K562 (cell line): ENCODE data around the gene ZEB2. TPM values are rescaled to one million over a fixed set of nuclear protein-coding genes. Genes with fewer than 3 reads are reported as not detected.

Source experiments
- ATAC-seq: fragments of 200-7000 bp; cut with Tn5 transposase; 3 replicates; pipeline ENCODE4 v1.9.1; 2020; ENCODE audit warnings: moderate library complexity
- BruUV-seq: library from RNA; stranded (reverse); fragments of 400-500 nt; replicated peaks from 2 replicates; lab custom pipeline; 2021; lab: Mats Ljungman, UMichigan
- CTCF ChIA-PET: fragments of 300-600 bp; formaldehyde crosslinking; extraction: SDS; loops from one replicate; lab custom pipeline; 2021; ENCODE audit warnings: low intra/inter-chr PET ratio; lab: Yijun Ruan, JAX
- POLR2A ChIA-PET: fragments of 300-600, 350-650 bp; sonication (Branson Sonifier 250); formaldehyde crosslinking; extraction: SDS; loops from one replicate; lab custom pipeline; 2021; ENCODE audit warnings: antibody characterized with exemption, inconsistent platforms; lab: Yijun Ruan, JAX
- DNase-seq, 4 experiments: peaks; one replicate each; pipeline versions ENCODE4 v3.0.0 to v3.0.0-alpha.2; 2011 to 2018; ENCODE audit warnings: low spot score in 3 of 4, mixed read lengths in 3 of 4; ENCODE audit errors: extremely low read depth in 1 of 4
- FAIRE-seq: peaks from 2 replicates; lab custom pipeline; 2011; peaks lifted over from hg19 to GRCh38; lab: Jason Lieb, UNC
- H2AFZ ChIP-seq: 2 replicates; pipeline ENCODE4 v1.6.0; 2011; ENCODE audit warnings: low read depth, low read length, control low read depth, inconsistent platforms
- H3K27ac ChIP-seq: fragments of 200-600 bp; 3 replicates; pipeline ENCODE4 v1.8.0; 2011; ENCODE audit warnings: low read depth, mild to moderate bottlenecking, control low read depth, inconsistent platforms, low read length, moderate library complexity, mixed read lengths; ENCODE audit errors: extremely low read depth
- H3K27me3 ChIP-seq, 2 experiments: fragments of 300-600 bp in 1 of 2; 2 replicates in 1 of 2; 3 replicates in 1 of 2; pipeline versions ENCODE4 v1.6.0 to v1.8.0; 2011; ENCODE audit warnings: inconsistent platforms in 2 of 2, low read length in 2 of 2, mild to moderate bottlenecking in 1 of 2, mixed read lengths in 1 of 2, moderate library complexity in 1 of 2; ENCODE audit not compliant: control insufficient read depth in 2 of 2, insufficient read depth in 2 of 2
- H3K36me3 ChIP-seq: fragments of 300-600 bp; 3 replicates; pipeline ENCODE4 v1.8.0; 2011; ENCODE audit warnings: mild to moderate bottlenecking, low read length, inconsistent platforms; ENCODE audit not compliant: control insufficient read depth, insufficient read depth
- H3K4me1 ChIP-seq, 2 experiments: fragments of 200-600 bp in 1 of 2; replicated peaks in 1 of 2; 2 replicates in 1 of 2; 3 replicates in 1 of 2; pipeline versions ENCODE4 v1.5.1 to v1.8.0; 2011; ENCODE audit warnings: inconsistent platforms in 2 of 2, low read length in 2 of 2, mild to moderate bottlenecking in 1 of 2, mixed read lengths in 1 of 2, moderate library complexity in 1 of 2; ENCODE audit not compliant: control insufficient read depth in 2 of 2, insufficient read depth in 2 of 2
- H3K4me2 ChIP-seq: 2 replicates; pipeline ENCODE4 v1.6.1; 2011; ENCODE audit warnings: low read length, control low read depth, inconsistent platforms, mixed read lengths; ENCODE audit not compliant: insufficient read depth
- H3K4me3 ChIP-seq: fragments of 200-600 bp; sonication (generic), shearing (Covaris generic); 2 replicates; pipeline ENCODE4 v1.5.1; 2016; ENCODE audit warnings: control low read depth, inconsistent platforms
- H3K79me2 ChIP-seq: fragments of 200-600 bp; 3 replicates; pipeline ENCODE4 v1.8.0; 2011; ENCODE audit warnings: low read length, inconsistent platforms; ENCODE audit not compliant: control insufficient read depth, insufficient read depth
- H3K9ac ChIP-seq, 2 experiments: 2 replicates each; pipeline versions ENCODE4 v1.6.0 to v1.6.1; 2011; ENCODE audit warnings: low read depth in 2 of 2, low read length in 2 of 2, control low read depth in 1 of 2, inconsistent platforms in 1 of 2, mild to moderate bottlenecking in 1 of 2, mixed read lengths in 1 of 2; ENCODE audit not compliant: insufficient read depth in 1 of 2
- H3K9me1 ChIP-seq: one replicate; pipeline ENCODE4 v1.6.0; 2011; ENCODE audit warnings: inconsistent platforms, mild to moderate bottlenecking, low read length, moderate library complexity; ENCODE audit not compliant: control insufficient read depth, insufficient read depth
- H3K9me3 ChIP-seq: replicated peaks from 2 replicates; pipeline ENCODE4 v1.5.1; 2011; ENCODE audit warnings: low read depth, low read length, inconsistent platforms; ENCODE audit not compliant: control insufficient read depth, insufficient read depth
- H4K20me1 ChIP-seq: replicated peaks from 2 replicates; pipeline ENCODE4 v1.6.1; 2011; ENCODE audit warnings: low read length, inconsistent platforms, mixed read lengths; ENCODE audit not compliant: control insufficient read depth, insufficient read depth
- HDAC2 ChIP-seq: fragments of 450-650 bp; IDR thresholded peaks from 2 replicates; pipeline ENCODE4 v1.6.1; 2016; ENCODE audit warnings: mild to moderate bottlenecking
- HMG20B ChIP-seq: fragments of 250-450 bp; sonication (Bioruptor Pico); IDR thresholded peaks from 2 replicates; pipeline ENCODE4 v1.5.0; 2021; ENCODE audit warnings: mild to moderate bottlenecking
- JUN ChIP-seq, 2 experiments: sonication (generic) in 1 of 2; formaldehyde crosslinking in 1 of 2; IDR thresholded peaks; 2 replicates each; pipeline versions ENCODE4 v1.6.1 to v1.8.0; 2012 to 2022; ENCODE audit warnings: borderline replicate concordance in 2 of 2, mild to moderate bottlenecking in 2 of 2, improper control_type of control experiment in 1 of 2, low read depth in 1 of 2, low read length in 1 of 2, missing genetic modification reagents in 1 of 2
- NUFIP1 ChIP-seq: fragments of 450-650 bp; IDR thresholded peaks from 2 replicates; pipeline ENCODE4 v1.6.1; 2018; ENCODE audit not compliant: partially characterized antibody
- PHF21A ChIP-seq: fragments of 450-650 bp; IDR thresholded peaks from 2 replicates; pipeline ENCODE4 v1.6.1; 2017; ENCODE audit warnings: low read depth, borderline replicate concordance
- PRDM10 ChIP-seq: fragments of 450-650 bp; IDR thresholded peaks from 2 replicates; pipeline ENCODE4 v1.6.1; 2018; ENCODE audit not compliant: partially characterized antibody
- RAD21 ChIP-seq, 2 experiments: fragments of 250-450 bp in 1 of 2; fragments of 450-650 bp in 1 of 2; sonication (Bioruptor Pico) in 1 of 2; formaldehyde crosslinking in 1 of 2; IDR thresholded peaks in 1 of 2; conservative IDR thresholded peaks in 1 of 2; 2 replicates each; pipeline versions ENCODE4 v1.4.0 to v1.8.0; 2020 to 2022; ENCODE audit warnings: mild to moderate bottlenecking in 2 of 2, moderate library complexity in 1 of 2
- SFPQ ChIP-seq: fragments of 200-400 bp; formaldehyde crosslinking; IDR thresholded peaks from 2 replicates; pipeline ENCODE4 v1.6.1; 2017; ENCODE audit warnings: mild to moderate bottlenecking, low read depth, low read length, moderate library complexity
- SUPT5H ChIP-seq: fragments of 450-650 bp; IDR thresholded peaks from 2 replicates; pipeline ENCODE4 v1.6.1; 2016
- WGBS: fragments of 100-300 bp; shearing (Covaris generic); methylation state at CpG from one replicate; pipeline ENCODE4 v1.1.6; 2016; ENCODE audit warnings: low coverage, mixed read lengths; ENCODE audit not compliant: insufficient coverage; ENCODE audit errors: missing lambda C conversion rate; 5-methylcytosine and 5-hydroxymethylcytosine counted together
- in situ Hi-C: fragments of 300-500 bp; cut with MboI; formaldehyde crosslinking; loops from 4 replicates; pipeline ENCODE4 v1.15.0; 2018; ENCODE audit warnings: inconsistent platforms, mixed read lengths
- intact Hi-C: fragments of 100-400 bp; cut with micrococcal nuclease; formaldehyde crosslinking; loops from 2 replicates; pipeline ENCODE4 v1.14.2; 2022
- polyA plus RNA-seq, 8 experiments: library from polyadenylated mRNA; depleted of rRNA in 4 of 8; stranded (reverse) in 5 of 8; unstranded in 3 of 8; fragments of >200 nt; fragmentation: Nextera tagmentation in 2 of 8; fragmentation: Illumina TruSeq in 1 of 8; extraction: Ambion mirVana in 2 of 8; extraction: Trizol in 1 of 8; gene quantifications; 2 replicates each; pipeline versions ENCODE4 v1.2.1 to v1.2.3, GENCODE V29; 2011 to 2014; ENCODE audit warnings: inconsistent platforms in 1 of 8, missing spikeins in 1 of 8
- total RNA-seq, 7 experiments: library from RNA; depleted of rRNA in 6 of 7; stranded (reverse); fragments of >200 nt in 6 of 7; fragmentation: Illumina TruSeq in 2 of 7; extraction: Trizol in 2 of 7; gene quantifications; 2 replicates each; pipeline versions ENCODE4 v1.2.1 to v1.2.3, GENCODE V29; 2011 to 2021; ENCODE audit warnings: low replicate concordance in 1 of 7

ZEB2 gene
- total and polyA plus RNA-seq, 9 of the 15 experiments (the other 6 are each of a cell fraction or from before 2014, with no cell fraction given) = 15.1 to 113 (median 72.3) TPM

- CTCF ChIA-PET = interaction anchor here (0.6 kb wide), 1 partner anchor 645 kb away, joined by 4 read pairs; no protein-coding TSS in a partner anchor
- peaks cover 40% of the 10 kb centered on the region for H4K20me1 ChIP-seq
- H3K9me3 ChIP-seq = no peaks in the 10 kb centered on the region
- peak overlapping the region; percentile 50 to 68 for H3K9ac ChIP-seq
- no peaks in the 10 kb centered on the region for H3K27me3 ChIP-seq
- no TSS peak for BruUV-seq
- FAIRE-seq = no peak
- 16% methylated on average over 15 of the region's 15 CpGs for WGBS
- H3K4me3 ChIP-seq = peak overlapping the region; percentile 8; the same call in 1 of the 2 replicates
- intact Hi-C loops (no loop called here), in situ Hi-C loops (no loop called here)
- peaks cover 100% of the 10 kb centered on the region for H3K79me2 ChIP-seq
- H2AFZ ChIP-seq = no peak overlapping the region
- no peaks in the 10 kb centered on the region for H3K9me1 ChIP-seq
- peak; percentile 44 for ATAC-seq
- peak overlapping the region; percentile 75 for H3K4me2 ChIP-seq
- DNase-seq = peak in 1 of 4 experiments; percentile 56
- H3K4me1 ChIP-seq = peaks cover 31 to 85% of the 10 kb centered on the region in 2 experiments
- POLR2A ChIA-PET = interaction anchor here (0.6 to 4.8 kb wide), 15 partner anchors 8 to 373 kb away, joined by 3 to 21 read pairs (median 3); partner anchors contain the start of gene ZEB2
- H3K27ac ChIP-seq = peak overlapping the region; percentile 60
- peaks cover 93% of the 10 kb centered on the region for H3K36me3 ChIP-seq
- TF ChIP-seq JUN (IDR thresholded peaks at IDR 0.05; ENCODE audit: borderline replicate concordance, low read depth, low read length) (0 out of 2 replicates have a peak, but pooled peaks have one; percentile 11), JUN (CRISPR knock-in tag; IDR thresholded peaks at IDR 0.05; ENCODE audit: borderline replicate concordance) (no peak), PHF21A (no peak), HMG20B (CRISPR knock-in tag) (no peak), RAD21 (CRISPR knock-in tag; conservative IDR thresholded peaks at IDR 0.05 in 1 of 2, IDR thresholded peaks at IDR 0.05 in 1 of 2) (0 out of 4 replicates have a peak, but pooled peaks of 1 of the 2 experiments have one; percentile 0), PRDM10 (no peak), SFPQ (no peak), HDAC2 (no peak), NUFIP1 (no peak), SUPT5H (no peak; the same call in none of the 2 replicates)
Measured at GRCh38 chr2:144510294-144510991, 9.5 kb downstream of the ZEB2 start.
